HG02678 (cell line): ENCODE data around the gene SNX19.

Experiments
- ATAC-seq: cut with Tn5 transposase; IDR thresholded peaks from one replicate; pipeline ENCODE4 v1.9.1; 2021; ENCODE audit warnings: mild to moderate bottlenecking, moderate library complexity; ENCODE audit not compliant: unreplicated experiment

The SNX19 gene

GRCh38 chr11:130906616-130907015 lies 9.7 kb downstream of the SNX19 start:
- no peak for ATAC-seq

GRCh38 chr11:130905512-130905911 lies 10.8 kb downstream of the SNX19 start:
- no peak for ATAC-seq

- no peak for ATAC-seq
Measured at GRCh38 chr11:130904380-130904779, 11.9 kb downstream of the SNX19 start.

- no peak for ATAC-seq
Measured at GRCh38 chr11:130902380-130902779, 13.9 kb downstream of the SNX19 start.

- no peak for ATAC-seq
Measured at GRCh38 chr11:130899106-130899505, 17.2 kb downstream of the SNX19 start.

GRCh38 chr11:130897262-130898182 lies 18.8 kb downstream of the SNX19 start:
- ATAC-seq = no peak

- ATAC-seq = peak; percentile 83
Measured at GRCh38 chr11:130894322-130895025, 21.8 kb downstream of the SNX19 start.

GRCh38 chr11:130892861-130893260 lies 23.4 kb downstream of the SNX19 start:
- ATAC-seq = no peak

- ATAC-seq = no peak
Measured at GRCh38 chr11:130891326-130891725, 25.0 kb downstream of the SNX19 start.

- no peak for ATAC-seq
Measured at GRCh38 chr11:130890039-130890745, 26.1 kb downstream of the SNX19 start.

GRCh38 chr11:130888790-130889189 lies 27.5 kb downstream of the SNX19 start:
- no peak for ATAC-seq

GRCh38 chr11:130886704-130887103 lies 29.6 kb downstream of the SNX19 start:
- ATAC-seq = no peak

GRCh38 chr11:130882138-130882551 lies 34.1 kb downstream of the SNX19 start:
- no peak for ATAC-seq

- ATAC-seq = no peak
Measured at GRCh38 chr11:130881475-130882137, 34.7 kb downstream of the SNX19 start.

- no peak for ATAC-seq
Measured at GRCh38 chr11:130879836-130880235, 36.4 kb downstream of the SNX19 start.

GRCh38 chr11:130876931-130877915 lies 39.1 kb downstream of the SNX19 start:
- ATAC-seq = no peak

GRCh38 chr11:130876100-130876499 lies 40.2 kb downstream of the SNX19 start:
- no peak for ATAC-seq

- no peak for ATAC-seq
Measured at GRCh38 chr11:130874955-130875531, 41.2 kb downstream of the SNX19 start.

- no peak for ATAC-seq
Measured at GRCh38 chr11:130874396-130874795, 41.9 kb downstream of the SNX19 start.
